K562 (cell line): Measurements from ENCODE around the gene POLR3G. TPM values are rescaled to one million over a fixed set of nuclear protein-coding genes. Genes with fewer than 3 reads are reported as not detected.

Experiments
- DDX20 ChIP-seq: fragments of 450-650 bp; IDR thresholded peaks from 2 replicates; pipeline ENCODE4 v1.6.1; 2016; ENCODE audit warnings: missing genetic modification characterization, low read depth, mild to moderate bottlenecking, missing compliant biosample characterization, moderate library complexity
- MCM2 ChIP-seq: fragments of 450-650 bp; IDR thresholded peaks from 2 replicates; pipeline ENCODE4 v1.6.1; 2017; ENCODE audit warnings: low read depth, mild to moderate bottlenecking
- MCM5 ChIP-seq: fragments of 450-650 bp; IDR thresholded peaks from 2 replicates; pipeline ENCODE4 v1.6.1; 2016; ENCODE audit warnings: low read depth
- MECOM ChIP-seq: fragments of 250-450 bp; sonication (Bioruptor Pico); IDR thresholded peaks from 2 replicates; pipeline ENCODE4 v1.8.0; 2022; ENCODE audit warnings: inconsistent platforms
- U2AF1 ChIP-seq: fragments of 200-400 bp; formaldehyde crosslinking; optimal IDR thresholded peaks from 2 replicates; pipeline ENCODE3; 2017; ENCODE audit warnings: mild to moderate bottlenecking, low read depth, low read length, moderate library complexity
- ZNF655 ChIP-seq: fragments of 250-450 bp; sonication (Bioruptor Pico); IDR thresholded peaks from 2 replicates; pipeline ENCODE4 v1.5.0; 2021
- polyA plus RNA-seq, 8 experiments: library from polyadenylated mRNA; depleted of rRNA in 4 of 8; stranded (reverse) in 5 of 8; unstranded in 3 of 8; fragments of >200 nt; fragmentation: Nextera tagmentation in 2 of 8; fragmentation: Illumina TruSeq in 1 of 8; extraction: Ambion mirVana in 2 of 8; extraction: Trizol in 1 of 8; gene quantifications; 2 replicates each; pipeline versions ENCODE4 v1.2.1 to v1.2.3, GENCODE V29; 2011 to 2014; ENCODE audit warnings: inconsistent platforms in 1 of 8, missing spikeins in 1 of 8
- total RNA-seq, 7 experiments: library from RNA; depleted of rRNA in 6 of 7; stranded (reverse); fragments of >200 nt in 6 of 7; fragmentation: Illumina TruSeq in 2 of 7; extraction: Trizol in 2 of 7; gene quantifications; 2 replicates each; pipeline versions ENCODE4 v1.2.1 to v1.2.3, GENCODE V29; 2011 to 2021; ENCODE audit warnings: low replicate concordance in 1 of 7
- TF ChIP-seq, protein P1 (sequence below), 2 experiments: IDR thresholded peaks; 2 replicates each; pipeline ENCODE4 v1.6.1; 2012; ENCODE audit warnings: improper control_type of control experiment in 2 of 2, low read depth in 2 of 2, low read length in 2 of 2, borderline replicate concordance in 1 of 2
- TF ChIP-seq, protein P2 (sequence below), 2 experiments: fragments of 450-650 bp in 1 of 2; sonication (generic) in 1 of 2; formaldehyde crosslinking in 1 of 2; IDR thresholded peaks in 1 of 2; conservative IDR thresholded peaks in 1 of 2; 2 replicates each; pipeline versions ENCODE4 v1.6.1 to v1.8.1; 2016 to 2023; ENCODE audit warnings: mild to moderate bottlenecking in 2 of 2, moderate library complexity in 2 of 2, inconsistent platforms in 1 of 2, missing genetic modification reagents in 1 of 2
- TF ChIP-seq, protein P3 (sequence below): sonication (generic); formaldehyde crosslinking; IDR thresholded peaks from 2 replicates; pipeline ENCODE4 v1.8.1; 2022; ENCODE audit warnings: missing genetic modification reagents

POLR3G gene
- total and polyA plus RNA-seq, 9 of the 15 experiments (the other 6 are each of a cell fraction or from before 2014, with no cell fraction given), result 39.0 to 111 (median 59.0) TPM

- TF ChIP-seq, protein P1, sequence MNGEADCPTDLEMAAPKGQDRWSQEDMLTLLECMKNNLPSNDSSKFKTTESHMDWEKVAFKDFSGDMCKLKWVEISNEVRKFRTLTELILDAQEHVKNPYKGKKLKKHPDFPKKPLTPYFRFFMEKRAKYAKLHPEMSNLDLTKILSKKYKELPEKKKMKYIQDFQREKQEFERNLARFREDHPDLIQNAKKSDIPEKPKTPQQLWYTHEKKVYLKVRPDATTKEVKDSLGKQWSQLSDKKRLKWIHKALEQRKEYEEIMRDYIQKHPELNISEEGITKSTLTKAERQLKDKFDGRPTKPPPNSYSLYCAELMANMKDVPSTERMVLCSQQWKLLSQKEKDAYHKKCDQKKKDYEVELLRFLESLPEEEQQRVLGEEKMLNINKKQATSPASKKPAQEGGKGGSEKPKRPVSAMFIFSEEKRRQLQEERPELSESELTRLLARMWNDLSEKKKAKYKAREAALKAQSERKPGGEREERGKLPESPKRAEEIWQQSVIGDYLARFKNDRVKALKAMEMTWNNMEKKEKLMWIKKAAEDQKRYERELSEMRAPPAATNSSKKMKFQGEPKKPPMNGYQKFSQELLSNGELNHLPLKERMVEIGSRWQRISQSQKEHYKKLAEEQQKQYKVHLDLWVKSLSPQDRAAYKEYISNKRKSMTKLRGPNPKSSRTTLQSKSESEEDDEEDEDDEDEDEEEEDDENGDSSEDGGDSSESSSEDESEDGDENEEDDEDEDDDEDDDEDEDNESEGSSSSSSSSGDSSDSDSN (IDR thresholded peaks at IDR 0.05; ENCODE audit: borderline replicate concordance in 1 of 2, low read depth in 2 of 2, low read length in 2 of 2), result no peak
- TF ChIP-seq MCM5 (no peak), MCM2 (no peak), ZNF655 (CRISPR knock-in tag) (no peak), DDX20 (tag) (no peak), U2AF1 (no peak), MECOM (CRISPR knock-in tag) (no peak)
- TF ChIP-seq, protein P2, sequence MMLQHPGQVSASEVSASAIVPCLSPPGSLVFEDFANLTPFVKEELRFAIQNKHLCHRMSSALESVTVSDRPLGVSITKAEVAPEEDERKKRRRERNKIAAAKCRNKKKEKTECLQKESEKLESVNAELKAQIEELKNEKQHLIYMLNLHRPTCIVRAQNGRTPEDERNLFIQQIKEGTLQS (IDR thresholded peaks at IDR 0.05), result no peak
- TF ChIP-seq, protein P2 (CRISPR knock-in tag; conservative IDR thresholded peaks at IDR 0.05), result no peak
- TF ChIP-seq, protein P3, sequence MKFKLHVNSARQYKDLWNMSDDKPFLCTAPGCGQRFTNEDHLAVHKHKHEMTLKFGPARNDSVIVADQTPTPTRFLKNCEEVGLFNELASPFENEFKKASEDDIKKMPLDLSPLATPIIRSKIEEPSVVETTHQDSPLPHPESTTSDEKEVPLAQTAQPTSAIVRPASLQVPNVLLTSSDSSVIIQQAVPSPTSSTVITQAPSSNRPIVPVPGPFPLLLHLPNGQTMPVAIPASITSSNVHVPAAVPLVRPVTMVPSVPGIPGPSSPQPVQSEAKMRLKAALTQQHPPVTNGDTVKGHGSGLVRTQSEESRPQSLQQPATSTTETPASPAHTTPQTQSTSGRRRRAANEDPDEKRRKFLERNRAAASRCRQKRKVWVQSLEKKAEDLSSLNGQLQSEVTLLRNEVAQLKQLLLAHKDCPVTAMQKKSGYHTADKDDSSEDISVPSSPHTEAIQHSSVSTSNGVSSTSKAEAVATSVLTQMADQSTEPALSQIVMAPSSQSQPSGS (CRISPR knock-in tag), result no peak
- TF ChIP-seq, all 486 proteins: peak for 0
Measured at GRCh38 chr5:90477621-90478215, 3.1 kb downstream of the POLR3G start (continued).
